NB4 (cell line): ENCODE results near the gene C2orf66.

Source experiments
- DNase-seq: peaks from one replicate; pipeline ENCODE4 v3.0.0; 2010; ENCODE audit warnings: low read depth
- H3K4me3 ChIP-seq: one replicate; pipeline ENCODE4 v1.5.1; 2011; ENCODE audit warnings: mild to moderate bottlenecking, low read depth, low read length, moderate library complexity
- CTCF ChIP-seq: IDR thresholded peaks from one replicate; pipeline ENCODE4 v1.5.1; 2012; ENCODE audit warnings: low read depth, low read length
- MAX ChIP-seq: IDR thresholded peaks from 2 replicates; pipeline ENCODE4 v1.6.1; 2011; ENCODE audit warnings: low read depth, low read length
- MYC ChIP-seq: IDR thresholded peaks from 2 replicates; pipeline ENCODE4 v1.6.1; 2011; ENCODE audit warnings: low read depth, low read length
- POLR2A ChIP-seq: IDR thresholded peaks from 2 replicates; pipeline ENCODE4 v1.6.1; 2011; ENCODE audit warnings: mild to moderate bottlenecking; ENCODE audit not compliant: insufficient read length; ENCODE audit errors: extremely low read depth

C2orf66 gene

GRCh38 chr2:196845371-196845770 lies 36.2 kb upstream of the C2orf66 start:
- DNase-seq: no peak
- TF ChIP-seq CTCF (no peak), MYC (no peak)
- no peak overlapping the region for H3K4me3 ChIP-seq

- no peak overlapping the region for H3K4me3 ChIP-seq
- no peak for DNase-seq
- TF ChIP-seq POLR2A: no peak
- TF ChIP-seq MAX: no peak
Measured at GRCh38 chr2:196840171-196840570, 31.0 kb upstream of the C2orf66 start.

GRCh38 chr2:196839574-196839973 lies 30.4 kb upstream of the C2orf66 start:
- no peak for TF ChIP-seq POLR2A
- TF ChIP-seq MYC: no peak
- TF ChIP-seq CTCF: no peak
- TF ChIP-seq MAX: no peak
- DNase-seq: peak; percentile 13

GRCh38 chr2:196836440-196836839 lies 27.3 kb upstream of the C2orf66 start:
- H3K4me3 ChIP-seq: no peak overlapping the region
- TF ChIP-seq MAX (no peak), POLR2A (no peak), MYC (no peak), CTCF (no peak)
- no peak for DNase-seq

More at GRCh38 chr2:196839574-196839973, 30.4 kb upstream of the C2orf66 start:
- H3K4me3 ChIP-seq: no peak overlapping the region

- TF ChIP-seq MYC (no peak), MAX (no peak), CTCF (no peak), POLR2A (no peak)
- DNase-seq: no peak
- H3K4me3 ChIP-seq: no peak overlapping the region
Measured at GRCh38 chr2:196830701-196831100, 21.5 kb upstream of the C2orf66 start.

GRCh38 chr2:196827356-196827755 lies 18.2 kb upstream of the C2orf66 start:
- DNase-seq: no peak
- H3K4me3 ChIP-seq: no peak overlapping the region
- TF ChIP-seq CTCF (no peak), MYC (no peak), MAX (no peak), POLR2A (no peak)
